IPS-18c (cell line): ENCODE measurements around the gene PHF2.

Experiments
- H3K4me3 ChIP-seq: 2 replicates; pipeline ENCODE4 v1.7.0; 2013; ENCODE audit warnings: low read depth, mild to moderate bottlenecking, low read length, moderate library complexity; ENCODE audit not compliant: insufficient read depth
- H3K9me3 ChIP-seq: one replicate; pipeline ENCODE4 v1.6.1; 2013; ENCODE audit warnings: mild to moderate bottlenecking, low read length, moderate library complexity; ENCODE audit not compliant: control insufficient read depth, insufficient read depth

Gene PHF2

GRCh38 chr9:93673839-93674334 lies 97.5 kb downstream of the PHF2 start:
- no peak overlapping the region for H3K4me3 ChIP-seq
- no peaks in the 10 kb centered on the region for H3K9me3 ChIP-seq

GRCh38 chr9:93674580-93675335 lies 98.4 kb downstream of the PHF2 start:
- Histone ChIP-seq H3K4me3 (no peak overlapping the region), H3K9me3 (no peaks in the 10 kb centered on the region)

- Histone ChIP-seq H3K4me3 (no peak overlapping the region), H3K9me3 (no peaks in the 10 kb centered on the region)
Observed at GRCh38 chr9:93675336-93676150, 99.2 kb downstream of the PHF2 start.

- Histone ChIP-seq H3K9me3 (no peaks in the 10 kb centered on the region), H3K4me3 (no peak overlapping the region)
Observed at GRCh38 chr9:93676310-93677047, 100.1 kb downstream of the PHF2 start.

GRCh38 chr9:93677048-93677571 lies 100.7 kb downstream of the PHF2 start:
- H3K9me3 ChIP-seq: no peaks in the 10 kb centered on the region
- H3K4me3 ChIP-seq: no peak overlapping the region

GRCh38 chr9:93677641-93678136 lies 101.3 kb downstream of the PHF2 start:
- Histone ChIP-seq H3K9me3 (no peaks in the 10 kb centered on the region), H3K4me3 (no peak overlapping the region)

GRCh38 chr9:93678199-93679019 lies 102.0 kb downstream of the PHF2 start:
- Histone ChIP-seq H3K4me3 (no peak overlapping the region), H3K9me3 (no peaks in the 10 kb centered on the region)

GRCh38 chr9:93679536-93680442 lies 103.4 kb downstream of the PHF2 start:
- Histone ChIP-seq H3K4me3 (no peak overlapping the region), H3K9me3 (no peaks in the 10 kb centered on the region)

- H3K4me3 ChIP-seq: no peak overlapping the region
- H3K9me3 ChIP-seq: no peaks in the 10 kb centered on the region
Observed at GRCh38 chr9:93680443-93681268, 104.3 kb downstream of the PHF2 start.

- Histone ChIP-seq H3K9me3 (no peaks in the 10 kb centered on the region), H3K4me3 (no peak overlapping the region)
Observed at GRCh38 chr9:93681269-93682154, 105.1 kb downstream of the PHF2 start.

- no peak overlapping the region for H3K4me3 ChIP-seq
- peaks cover 1% of the 10 kb centered on the region for H3K9me3 ChIP-seq
Observed at GRCh38 chr9:93682155-93682968, 106.0 kb downstream of the PHF2 start.

- Histone ChIP-seq H3K4me3 (no peak overlapping the region), H3K9me3 (peaks cover 3% of the 10 kb centered on the region)
Observed at GRCh38 chr9:93683331-93684134, 107.1 kb downstream of the PHF2 start.
